ENCODE data around the gene INTS11.

- TF ChIP-seq CTCF (conservative IDR thresholded peaks at IDR 0.05) (no peak), ZFX (IDR thresholded peaks at IDR 0.05) (no peak)
Observed at GRCh38 chr1:1356166-1356795, 31.8 kb upstream of the INTS11 start.
